GM21723 (cell line): Measurements from ENCODE around the gene NMNAT1.
"Not testable (repeated sequence)": the region's sequence is repeated elsewhere in the genome, so short reads cannot be mapped to it uniquely, and the experiment has no call there.

ENCODE experiments used
- ATAC-seq: cut with Tn5 transposase; IDR thresholded peaks from one replicate; pipeline ENCODE4 v1.9.1; 2021; ENCODE audit warnings: mild to moderate bottlenecking, moderate library complexity; ENCODE audit not compliant: unreplicated experiment

The NMNAT1 gene

DNA sequence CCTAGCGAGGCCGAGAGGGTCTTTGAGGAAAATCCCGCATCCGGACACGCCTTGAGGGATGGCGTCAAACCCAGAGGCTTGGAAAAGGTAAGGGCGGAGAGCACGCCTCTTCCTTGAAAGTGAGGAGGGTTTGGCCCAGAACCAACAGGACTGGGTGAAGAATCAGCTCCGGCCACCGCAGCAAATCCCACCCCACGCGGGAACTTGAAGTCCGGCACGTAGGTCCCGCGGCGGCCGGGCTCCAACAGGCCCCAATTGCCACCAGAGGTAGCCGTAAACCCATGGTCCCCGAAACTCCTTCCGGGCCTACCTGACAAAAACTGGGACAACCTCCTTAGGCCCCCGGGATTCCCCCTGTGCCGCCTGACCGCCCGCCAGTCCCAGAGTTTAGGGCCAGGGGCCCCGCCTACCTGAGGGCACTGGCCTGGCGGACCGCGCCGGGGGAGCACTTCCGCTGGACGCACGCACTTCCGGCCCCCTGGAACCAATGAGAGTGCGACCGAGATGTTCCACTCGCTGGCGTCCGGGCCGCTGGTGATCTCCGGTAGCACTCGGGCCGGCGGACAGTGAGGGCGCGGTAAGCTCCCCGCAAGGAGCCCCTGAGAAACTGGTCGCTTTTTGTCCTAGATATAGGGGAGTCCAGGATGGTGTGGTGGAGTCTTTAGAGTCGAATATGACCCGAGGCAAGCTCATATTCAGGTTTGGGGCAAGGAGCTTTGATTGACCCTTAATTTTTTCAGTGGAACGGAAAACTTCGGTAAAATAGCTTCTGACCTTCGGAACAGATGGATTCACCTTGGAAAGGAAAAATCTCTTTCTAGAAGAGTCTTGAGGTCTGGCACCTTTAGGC, at the start of gene NMNAT1, which contains the start of gene LZIC:
Gene NMNAT1 (plus strand): TSS at position 537 of the 850 bp plus-strand sequence. CDS start 28,599 bp downstream, outside the sequence.
Gene LZIC (minus strand): TSS at position 453 of the 850 bp plus-strand sequence. CDS start 6,772 bp downstream, outside the sequence.
- peak; percentile 92 for ATAC-seq

DNA sequence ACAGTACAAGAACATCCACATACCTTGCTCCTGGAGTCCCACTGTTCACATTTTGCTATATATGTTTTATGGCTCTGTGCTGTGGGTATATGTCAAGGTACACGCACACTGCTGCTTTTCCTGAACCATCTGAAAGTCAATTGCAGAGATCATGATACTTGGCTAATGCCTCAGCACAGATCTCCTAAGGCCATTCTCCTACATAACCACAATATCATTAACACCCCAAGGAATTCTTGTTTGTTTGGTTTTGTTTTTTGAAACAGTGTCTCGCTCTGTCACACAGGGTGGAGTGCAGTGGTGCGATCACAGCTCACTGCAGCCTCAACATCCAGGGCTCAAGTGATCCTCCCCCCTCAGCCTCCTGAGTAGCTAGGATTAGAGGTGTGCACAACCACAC, 49.2 kb upstream of the NMNAT1 start:
- ATAC-seq: no peak

DNA sequence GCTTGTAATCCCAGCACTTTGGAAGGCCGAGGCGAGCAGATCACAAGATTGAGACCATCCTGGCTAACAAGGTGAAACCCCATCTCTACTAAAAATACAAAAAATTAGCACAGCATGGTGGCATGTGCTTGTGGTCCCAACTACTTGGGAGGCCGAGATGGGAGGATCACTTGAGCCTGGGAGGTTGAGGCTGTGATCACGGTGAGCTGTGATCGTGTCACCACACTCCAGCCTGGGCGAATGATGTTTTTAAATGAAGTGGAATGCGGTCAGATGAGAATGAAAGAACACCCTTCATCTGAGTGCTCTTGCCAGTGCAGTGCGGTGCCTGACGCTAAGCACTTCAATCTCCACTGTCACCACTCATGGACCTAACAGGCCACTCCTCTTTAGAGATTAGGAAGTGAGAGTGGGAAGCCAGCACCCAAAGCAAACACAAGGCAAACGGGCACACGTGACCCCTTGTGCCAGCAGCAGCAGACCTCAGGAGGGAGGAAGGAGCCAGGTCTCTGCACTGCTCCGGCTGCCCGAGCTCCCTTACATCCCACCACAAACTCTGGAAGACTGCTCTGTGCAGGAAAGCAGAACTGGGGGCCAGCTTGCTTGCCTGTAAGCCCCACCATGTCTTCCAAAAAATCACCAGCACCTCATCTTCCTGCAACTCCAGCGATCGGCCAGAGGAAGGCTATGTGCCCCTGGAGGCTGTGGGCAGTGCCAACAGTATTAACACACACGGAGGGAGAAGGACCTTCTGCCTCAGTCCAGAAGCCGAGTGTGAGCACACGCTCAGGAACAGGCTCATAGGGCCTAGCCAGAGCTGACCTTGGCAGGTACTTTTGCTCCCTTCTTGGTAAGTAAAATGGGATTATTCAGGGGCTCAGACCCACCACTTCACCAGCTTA, 42.9 kb upstream of the NMNAT1 start:
- ATAC-seq: no peak

DNA sequence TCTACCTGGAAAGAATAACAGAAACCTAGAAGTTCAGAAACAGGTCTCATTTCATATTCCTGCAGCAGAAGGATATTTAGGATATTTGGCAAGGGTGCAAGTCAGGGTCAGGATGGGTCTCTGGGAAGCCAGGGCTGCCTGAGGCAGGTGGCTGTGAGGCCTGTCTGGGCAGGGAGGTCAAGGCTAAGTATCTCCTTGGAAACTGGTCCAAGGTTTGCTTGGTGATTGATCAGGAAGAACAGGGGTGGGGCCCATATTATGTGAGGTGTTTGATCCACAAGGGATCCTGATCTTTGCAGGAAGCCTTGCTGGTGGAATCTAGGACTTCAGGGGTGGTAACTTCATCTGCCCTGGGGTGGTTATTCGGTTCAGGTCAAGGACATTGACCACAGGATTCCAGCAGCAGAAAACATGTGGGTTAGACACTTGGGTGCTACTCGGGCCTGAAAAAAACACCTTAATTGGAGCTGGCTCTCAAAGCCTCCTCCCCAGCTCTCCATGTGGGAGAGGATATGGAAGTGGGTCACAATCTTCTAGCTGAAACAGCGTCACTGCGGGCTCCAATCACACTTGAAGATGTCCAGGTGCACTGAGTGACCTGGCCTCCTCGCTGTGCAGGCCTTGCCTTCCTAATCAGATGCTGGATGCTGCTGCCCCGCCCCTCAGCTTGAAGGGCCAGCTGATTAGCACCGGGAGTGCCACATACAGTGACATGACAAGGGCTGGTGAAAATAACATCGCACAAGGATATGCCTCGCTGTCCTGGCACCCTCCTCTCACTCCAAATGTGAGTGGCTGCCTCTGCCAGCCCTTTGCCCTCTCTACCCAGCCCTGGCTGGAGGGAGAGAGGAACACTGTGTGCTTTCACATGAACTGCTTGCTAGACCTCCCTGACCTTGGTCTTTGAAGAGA, 41.9 kb upstream of the NMNAT1 start:
- ATAC-seq: no peak

DNA sequence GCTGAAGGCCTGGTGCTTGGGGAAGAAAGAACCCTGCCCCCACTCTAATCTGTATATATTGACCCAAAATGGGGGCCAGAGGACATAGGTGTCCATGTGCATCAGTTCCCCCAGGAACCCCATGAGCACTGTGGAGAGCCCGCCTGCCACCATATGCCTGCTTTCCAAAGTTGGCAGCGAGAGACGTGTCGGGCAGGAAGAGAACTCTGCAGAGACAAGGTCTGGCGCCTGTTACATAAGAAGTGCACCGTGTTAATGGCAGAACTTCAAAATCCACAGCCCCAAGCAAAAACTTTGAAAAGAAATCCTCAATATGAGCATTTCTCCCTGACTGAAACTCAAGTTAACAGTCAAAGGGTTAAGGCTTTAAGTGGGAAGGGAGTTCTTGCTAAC, 41.2 kb upstream of the NMNAT1 start:
- no peak for ATAC-seq

DNA sequence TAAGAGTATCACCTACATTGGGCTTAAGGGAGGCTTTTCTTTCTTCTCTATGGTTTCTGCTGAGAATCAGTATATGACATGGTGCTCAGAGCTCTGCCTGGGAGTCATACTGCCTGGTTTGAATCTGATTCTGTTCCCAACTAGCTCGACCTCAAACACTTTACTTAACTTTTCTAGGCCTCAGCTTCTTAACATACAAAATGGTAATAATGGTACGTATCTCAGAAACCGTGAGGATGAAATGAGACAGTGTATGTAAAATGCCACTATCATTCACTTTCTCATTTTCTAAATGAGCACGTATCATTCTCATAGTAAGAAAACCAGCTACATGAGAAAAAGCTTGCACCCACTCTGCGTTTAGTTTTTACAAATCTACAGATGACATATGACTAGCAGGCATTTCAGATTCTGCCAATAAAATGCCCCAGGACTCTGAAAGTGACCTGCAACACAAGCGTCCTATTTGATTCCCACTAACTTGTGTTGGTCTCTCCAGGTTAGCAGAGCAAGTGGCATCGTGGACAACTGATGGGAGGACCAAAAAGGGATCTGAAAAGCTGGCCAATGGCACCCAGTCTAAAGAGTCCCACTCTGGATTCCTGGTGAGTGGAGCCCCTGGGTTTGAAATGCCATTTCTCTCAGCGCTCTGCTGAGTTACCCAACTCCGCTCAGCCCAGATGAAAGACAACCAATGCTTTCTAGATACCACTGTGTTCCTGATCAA, 39.3 kb upstream of the NMNAT1 start:
- no peak for ATAC-seq

DNA sequence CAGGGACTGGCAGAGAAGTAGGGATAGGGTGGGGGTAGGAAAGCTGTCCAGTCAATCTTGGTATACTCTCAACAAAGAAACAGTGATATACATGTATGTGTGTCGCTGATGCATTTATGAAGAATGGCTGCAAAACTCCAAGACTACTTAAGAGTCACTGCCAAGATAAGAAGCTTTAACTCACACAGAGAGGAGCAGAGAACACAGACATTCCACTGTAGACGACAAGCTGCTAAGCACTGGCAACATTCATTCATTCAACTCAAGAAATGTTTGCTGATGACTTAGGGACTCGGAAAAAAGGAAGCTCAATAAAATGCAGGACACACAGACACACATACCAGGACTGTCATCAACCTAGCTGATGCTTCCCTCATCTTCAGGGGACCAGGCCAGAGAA, 38.7 kb upstream of the NMNAT1 start:
- no peak for ATAC-seq

DNA sequence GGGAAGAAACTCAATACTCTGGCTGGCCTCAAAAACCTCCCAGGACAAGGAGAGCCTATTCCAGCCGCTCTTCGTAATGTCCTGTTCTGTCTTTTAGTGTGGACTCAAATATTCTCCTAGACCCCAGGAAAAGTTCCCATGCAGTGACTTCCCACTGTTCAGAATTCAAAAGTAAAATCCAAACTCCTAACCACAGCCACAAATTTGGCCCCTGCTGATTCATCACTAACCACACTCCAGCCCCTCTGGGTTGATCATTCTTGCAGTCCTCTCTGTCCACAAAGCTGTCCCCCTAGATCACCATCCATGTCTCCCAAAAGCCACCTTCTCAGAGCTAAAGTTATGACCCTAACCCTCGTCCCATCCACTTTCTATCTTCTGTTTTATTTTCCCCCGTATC, 38.3 kb upstream of the NMNAT1 start:
- no peak for ATAC-seq

DNA sequence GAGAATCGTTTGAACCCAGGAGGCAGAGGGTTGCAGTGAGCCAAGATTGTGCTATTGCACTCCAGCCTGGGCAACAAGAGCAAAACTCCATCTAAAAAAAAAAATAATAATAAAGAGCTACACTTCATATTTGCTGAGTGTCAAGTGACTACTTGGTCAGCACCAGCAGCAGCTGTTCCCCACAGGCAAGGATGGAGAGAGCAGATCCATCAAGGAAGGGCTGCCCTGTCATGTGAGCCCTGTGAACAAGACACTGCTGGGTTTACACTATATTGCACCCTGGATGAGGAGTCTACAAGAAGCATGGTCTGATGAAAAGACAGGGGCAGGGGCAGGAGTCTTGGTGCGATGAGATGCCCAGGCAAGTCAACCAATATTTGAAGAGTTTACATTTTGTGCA, 36.8 kb upstream of the NMNAT1 start:
- ATAC-seq: no peak

DNA sequence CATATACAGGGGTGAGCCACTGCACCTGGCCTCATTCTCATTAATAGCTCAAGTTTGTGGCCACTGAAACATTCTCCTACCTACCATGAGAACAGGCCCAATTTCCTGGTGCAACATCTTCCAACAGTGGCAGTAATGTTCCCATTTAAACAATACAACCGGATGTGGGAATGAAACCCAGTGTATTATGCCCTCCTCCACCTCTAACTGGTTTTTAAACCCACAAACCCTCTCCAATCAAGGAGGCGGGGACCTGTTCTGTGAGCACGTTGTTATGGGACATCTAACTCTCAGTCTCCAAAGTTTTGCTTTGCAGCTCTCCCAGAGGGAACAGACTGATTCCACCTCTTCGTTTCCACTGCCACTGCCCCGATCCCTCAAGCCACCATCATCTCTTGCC, 35.8 kb upstream of the NMNAT1 start:
- no peak for ATAC-seq

DNA sequence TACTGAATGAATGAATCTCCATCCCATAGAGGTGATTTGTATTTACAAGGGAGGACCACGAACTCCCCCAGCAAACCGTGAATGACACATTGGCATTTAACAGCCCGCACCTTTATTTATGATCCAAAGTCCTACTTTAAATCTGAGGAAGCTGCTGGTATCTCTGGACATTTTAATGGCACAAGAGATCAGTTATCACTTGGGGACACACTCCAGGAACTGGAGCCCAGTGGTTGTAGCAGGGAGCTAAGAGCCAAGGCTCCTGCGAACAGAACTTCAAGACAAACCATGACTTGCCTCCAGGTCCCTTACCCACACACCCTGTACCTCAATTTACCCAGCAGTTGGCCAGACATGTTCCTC, 34.4 kb upstream of the NMNAT1 start:
- ATAC-seq: no peak

DNA sequence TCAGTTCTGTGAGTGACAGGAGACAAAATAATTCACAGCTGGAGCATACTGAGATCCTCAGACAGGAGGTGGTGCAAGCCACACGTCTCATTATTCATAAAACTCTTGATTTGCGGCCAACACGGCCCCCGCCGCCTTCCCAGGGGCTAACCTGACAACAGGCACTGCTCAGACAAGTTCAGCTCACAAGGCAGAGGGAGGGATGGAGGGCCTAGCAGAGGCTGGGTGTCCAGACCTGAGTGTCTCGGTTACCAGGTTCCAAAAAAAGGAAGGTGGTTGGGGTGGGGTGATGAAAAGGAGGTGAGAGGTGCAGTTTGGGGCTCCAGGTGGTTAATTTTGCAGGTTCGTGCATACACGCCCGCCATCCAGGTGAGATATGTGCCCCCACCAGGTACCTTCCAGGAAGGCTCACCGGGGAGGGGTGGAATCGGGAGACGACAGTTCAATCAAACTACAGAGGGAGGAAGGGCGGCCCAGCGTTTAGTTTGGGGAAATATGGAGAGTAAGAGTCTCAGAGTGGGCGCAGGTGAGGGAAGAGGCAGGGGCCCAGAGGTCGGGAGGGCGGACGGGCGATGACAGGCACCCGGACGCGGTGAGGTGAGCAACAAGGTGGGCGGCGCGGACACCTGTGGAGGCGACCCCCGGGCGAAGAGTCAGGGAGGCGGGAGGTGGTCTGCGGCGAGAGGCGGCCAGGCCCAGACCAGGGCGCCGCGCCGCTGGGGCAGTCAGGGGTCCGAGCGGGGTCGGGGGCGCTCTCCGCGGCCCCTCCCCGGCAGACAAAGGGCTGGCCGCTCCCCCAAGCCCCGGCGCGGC, 33.8 kb upstream of the NMNAT1 start:
- peak; percentile 8 for ATAC-seq

DNA sequence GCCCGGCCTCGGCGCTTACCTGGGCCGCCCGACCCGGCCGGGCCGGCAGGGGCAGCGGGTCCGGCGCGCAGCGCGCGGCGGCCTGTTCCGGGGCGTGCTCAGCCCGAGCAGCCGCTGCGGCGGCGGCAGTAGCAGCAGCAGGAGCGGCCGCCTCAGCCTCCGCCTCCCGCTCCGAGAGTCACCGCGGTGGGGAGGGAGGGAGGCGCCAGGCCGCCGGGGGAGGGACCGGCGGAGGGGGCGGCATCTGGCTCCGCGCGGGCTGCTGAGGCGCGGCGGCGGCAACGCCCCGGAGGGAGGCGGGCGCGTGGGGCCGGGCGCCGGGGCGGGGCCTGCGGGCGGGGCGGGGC, 33.2 kb upstream of the NMNAT1 start, which contains the start of gene CTNNBIP1:
Gene CTNNBIP1 (minus strand): TSS at position 194 of the 347 bp plus-strand sequence. CDS start 38,205 bp downstream, outside the sequence.
- peak; percentile 79 for ATAC-seq

DNA sequence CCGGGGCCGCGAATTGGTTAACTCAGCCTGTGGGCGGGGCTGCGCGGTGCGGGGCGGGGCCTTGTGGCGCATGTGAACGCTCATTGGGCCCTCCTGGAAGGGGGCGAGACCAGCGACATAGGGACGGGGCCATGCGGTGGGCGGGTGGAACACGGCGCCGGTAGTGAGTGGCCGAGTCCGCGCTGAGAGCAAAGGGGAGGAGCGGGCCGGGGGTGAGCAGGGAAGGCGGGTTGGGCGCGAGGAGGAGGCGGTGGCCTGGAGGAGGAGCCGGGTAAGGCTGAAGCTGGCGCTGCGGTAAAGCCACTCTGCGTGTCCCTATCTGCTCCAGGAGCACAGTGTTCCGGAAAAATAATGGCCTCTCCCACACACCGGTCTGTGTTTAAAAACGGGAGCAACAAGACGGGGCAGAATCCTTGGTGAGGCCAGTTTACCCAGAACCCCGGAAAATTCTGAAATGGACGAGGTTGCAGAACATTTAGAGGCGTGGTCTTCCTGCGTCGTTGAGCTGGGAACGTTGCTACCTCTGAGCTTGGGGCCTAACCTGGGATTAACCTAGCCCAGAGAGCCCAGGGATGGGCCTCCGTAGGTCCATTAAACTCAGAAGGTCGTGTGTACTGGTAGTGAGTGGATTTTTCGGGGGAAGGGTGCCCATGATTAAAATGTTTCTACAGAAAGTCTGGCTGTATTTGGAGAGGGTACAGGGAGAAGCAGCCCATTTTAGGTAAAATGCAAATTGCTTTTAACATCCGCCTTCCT, 32.7 kb upstream of the NMNAT1 start:
- peak; percentile 93 for ATAC-seq

DNA sequence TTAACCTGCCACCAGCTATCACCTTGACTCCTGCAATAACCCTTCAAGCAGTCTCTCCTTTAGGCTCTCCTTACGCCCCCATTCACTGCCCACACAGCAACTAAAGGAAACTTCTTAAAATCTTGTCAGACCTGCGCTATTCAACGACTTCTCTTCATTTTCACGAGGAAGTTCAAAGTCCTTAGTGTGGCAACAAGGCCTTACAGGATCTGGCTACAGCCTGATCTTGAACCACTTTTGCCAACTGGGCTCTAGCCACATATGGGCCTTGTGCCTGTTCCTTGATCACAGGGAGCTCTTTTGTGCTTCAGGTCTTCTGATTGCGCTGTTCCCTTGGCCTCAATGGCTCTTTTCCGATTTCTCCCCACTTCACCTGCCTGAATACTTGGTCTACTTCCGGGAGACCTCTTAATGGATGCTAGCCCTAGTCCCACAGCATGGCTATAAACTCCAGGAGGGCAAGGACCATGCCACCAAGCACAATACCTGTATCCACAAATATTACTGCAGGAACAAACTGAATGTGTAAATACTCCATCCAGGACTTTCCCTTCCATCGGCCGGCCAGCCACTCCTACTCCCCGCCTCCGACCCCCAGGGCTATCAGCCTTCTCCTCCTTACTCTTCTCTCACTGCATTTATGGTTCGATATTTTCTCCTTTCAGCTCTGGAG, 30.9 kb upstream of the NMNAT1 start:
- no peak for ATAC-seq

DNA sequence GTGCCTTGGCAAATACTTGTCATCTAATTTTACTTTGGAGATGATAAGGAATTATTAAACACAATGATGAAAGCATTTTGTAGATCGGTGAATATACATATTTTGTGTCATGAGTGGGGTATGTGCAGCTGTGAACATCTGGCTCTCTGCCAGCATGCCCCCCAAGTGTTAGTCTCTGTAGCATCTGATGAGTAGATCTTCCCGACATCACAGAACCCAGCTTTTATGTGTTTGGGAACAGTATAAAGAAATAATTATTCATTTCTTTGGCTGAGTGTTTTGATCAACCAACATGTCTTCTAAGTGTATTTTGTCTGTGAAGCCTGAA, 28.7 kb upstream of the NMNAT1 start:
- ATAC-seq: no peak

DNA sequence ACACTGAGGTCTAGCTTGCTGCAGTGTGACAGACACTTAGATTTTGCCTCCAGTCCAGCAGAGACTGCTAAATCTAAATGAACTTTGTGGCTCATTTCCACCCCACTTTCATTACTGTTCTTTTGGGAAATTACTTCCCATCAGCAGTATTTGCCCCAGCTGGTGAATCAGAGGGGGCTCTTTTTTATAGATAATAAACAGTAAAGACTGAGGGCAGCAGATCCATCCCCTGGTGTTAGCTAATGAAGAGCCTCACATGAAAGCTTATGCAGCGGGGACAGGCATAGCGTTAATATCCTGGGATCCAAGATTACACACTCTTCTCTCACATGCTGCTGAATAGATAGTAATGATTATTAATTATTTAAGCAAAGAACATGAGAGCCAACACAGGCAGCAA, 26.8 kb upstream of the NMNAT1 start:
- ATAC-seq: no peak

DNA sequence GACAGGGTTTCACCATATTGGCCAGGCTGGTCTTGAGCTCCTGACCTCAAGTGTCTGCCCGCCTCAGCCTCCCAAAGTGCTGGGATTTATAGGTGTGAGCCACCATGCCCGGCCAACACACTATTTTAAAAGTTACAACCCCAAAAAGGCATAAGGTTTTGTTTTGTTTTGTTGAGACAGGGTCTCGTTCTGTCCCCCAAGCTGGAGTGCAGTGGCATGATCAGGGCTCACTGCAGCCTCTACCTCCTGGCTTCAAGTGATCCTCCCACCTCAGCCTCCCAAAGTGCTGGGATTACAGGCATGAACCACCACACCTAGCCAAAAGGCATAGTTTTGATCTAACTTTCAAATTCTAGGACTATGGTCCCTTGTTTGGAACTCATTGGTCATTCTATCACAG, 25.8 kb upstream of the NMNAT1 start:
- ATAC-seq: not testable (repeated sequence)
